22Rv1 (cell line): ENCODE measurements around the gene TLR4.

Experiments used
- ZFX ChIP-seq: fragments of 450-650 bp; IDR thresholded peaks from 2 replicates; pipeline ENCODE4 v1.6.1; 2017; ENCODE audit warnings: antibody characterized with exemption, borderline replicate concordance
- TF ChIP-seq, protein P1 (sequence below): fragments of 450-650 bp; IDR thresholded peaks from 2 replicates; pipeline ENCODE4 v1.5.1; 2017; ENCODE audit warnings: mild to moderate bottlenecking

DNA sequence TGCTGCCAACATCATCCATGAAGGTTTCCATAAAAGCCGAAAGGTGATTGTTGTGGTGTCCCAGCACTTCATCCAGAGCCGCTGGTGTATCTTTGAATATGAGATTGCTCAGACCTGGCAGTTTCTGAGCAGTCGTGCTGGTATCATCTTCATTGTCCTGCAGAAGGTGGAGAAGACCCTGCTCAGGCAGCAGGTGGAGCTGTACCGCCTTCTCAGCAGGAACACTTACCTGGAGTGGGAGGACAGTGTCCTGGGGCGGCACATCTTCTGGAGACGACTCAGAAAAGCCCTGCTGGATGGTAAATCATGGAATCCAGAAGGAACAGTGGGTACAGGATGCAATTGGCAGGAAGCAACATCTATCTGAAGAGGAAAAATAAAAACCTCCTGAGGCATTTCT lies 10.1 kb downstream of the TLR4 start:
- TF ChIP-seq, protein P1, sequence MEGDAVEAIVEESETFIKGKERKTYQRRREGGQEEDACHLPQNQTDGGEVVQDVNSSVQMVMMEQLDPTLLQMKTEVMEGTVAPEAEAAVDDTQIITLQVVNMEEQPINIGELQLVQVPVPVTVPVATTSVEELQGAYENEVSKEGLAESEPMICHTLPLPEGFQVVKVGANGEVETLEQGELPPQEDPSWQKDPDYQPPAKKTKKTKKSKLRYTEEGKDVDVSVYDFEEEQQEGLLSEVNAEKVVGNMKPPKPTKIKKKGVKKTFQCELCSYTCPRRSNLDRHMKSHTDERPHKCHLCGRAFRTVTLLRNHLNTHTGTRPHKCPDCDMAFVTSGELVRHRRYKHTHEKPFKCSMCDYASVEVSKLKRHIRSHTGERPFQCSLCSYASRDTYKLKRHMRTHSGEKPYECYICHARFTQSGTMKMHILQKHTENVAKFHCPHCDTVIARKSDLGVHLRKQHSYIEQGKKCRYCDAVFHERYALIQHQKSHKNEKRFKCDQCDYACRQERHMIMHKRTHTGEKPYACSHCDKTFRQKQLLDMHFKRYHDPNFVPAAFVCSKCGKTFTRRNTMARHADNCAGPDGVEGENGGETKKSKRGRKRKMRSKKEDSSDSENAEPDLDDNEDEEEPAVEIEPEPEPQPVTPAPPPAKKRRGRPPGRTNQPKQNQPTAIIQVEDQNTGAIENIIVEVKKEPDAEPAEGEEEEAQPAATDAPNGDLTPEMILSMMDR = peak; percentile 25; the same call in 1 of the 2 replicates
- no peak for TF ChIP-seq ZFX
